PFSK-1 (cell line): ENCODE measurements around the gene SH3PXD2A.

Experiments used
- FOXP2 ChIP-seq: optimal IDR thresholded peaks from 2 replicates; pipeline ENCODE3; 2011; ENCODE audit warnings: borderline replicate concordance, control low read depth, inconsistent platforms; ENCODE audit not compliant: insufficient read depth; ENCODE audit errors: extremely low read length, extremely low read depth
- POLR2AphosphoS5 ChIP-seq: IDR thresholded peaks from 2 replicates; pipeline ENCODE4 v1.6.1; 2012; ENCODE audit warnings: low read depth, mild to moderate bottlenecking, control low read depth, low read length, moderate library complexity
- REST ChIP-seq, 2 experiments: IDR thresholded peaks; 2 replicates each; pipeline versions ENCODE4 v1.6.1 to v1.8.0; 2011 to 2012; ENCODE audit warnings: low read depth in 2 of 2, low read length in 2 of 2, control low read depth in 1 of 2, inconsistent platforms in 1 of 2, mild to moderate bottlenecking in 1 of 2, moderate library complexity in 1 of 2; ENCODE audit not compliant: insufficient read depth in 1 of 2
- SIN3A ChIP-seq: IDR thresholded peaks from 2 replicates; pipeline ENCODE4 v1.6.1; 2012; ENCODE audit warnings: mild to moderate bottlenecking, low read length, moderate library complexity, borderline replicate concordance; ENCODE audit not compliant: insufficient read depth
- TAF1 ChIP-seq: IDR thresholded peaks from 2 replicates; pipeline ENCODE4 v1.6.1; 2012; ENCODE audit warnings: low read length, control low read depth, borderline replicate concordance; ENCODE audit not compliant: insufficient read depth

The SH3PXD2A gene

GRCh38 chr10:103726637-103727036 lies 128.7 kb downstream of the SH3PXD2A start:
- TF ChIP-seq POLR2AphosphoS5 = no peak
- no peak for TF ChIP-seq FOXP2
- TF ChIP-seq TAF1 = no peak
- TF ChIP-seq SIN3A = no peak
- no peak for TF ChIP-seq REST (IDR thresholded peaks at IDR 0.05; ENCODE audit: insufficient read depth in 1 of 2, low read depth in 2 of 2, low read length in 2 of 2)

- no peak for TF ChIP-seq TAF1
- no peak for TF ChIP-seq FOXP2
- TF ChIP-seq SIN3A = no peak
- no peak for TF ChIP-seq REST (IDR thresholded peaks at IDR 0.05; ENCODE audit: insufficient read depth in 1 of 2, low read depth in 2 of 2, low read length in 2 of 2)
- TF ChIP-seq POLR2AphosphoS5 = no peak
These were observed 130.1 kb downstream of the SH3PXD2A start for GRCh38 chr10:103725242-103725641.

- TF ChIP-seq POLR2AphosphoS5 = no peak
- no peak for TF ChIP-seq REST (IDR thresholded peaks at IDR 0.05; ENCODE audit: insufficient read depth in 1 of 2, low read depth in 2 of 2, low read length in 2 of 2)
- TF ChIP-seq TAF1 = no peak
- no peak for TF ChIP-seq SIN3A
- no peak for TF ChIP-seq FOXP2
These were observed 130.6 kb downstream of the SH3PXD2A start for GRCh38 chr10:103724771-103725170.

GRCh38 chr10:103724074-103724473 lies 131.3 kb downstream of the SH3PXD2A start:
- TF ChIP-seq FOXP2 (no peak), REST (IDR thresholded peaks at IDR 0.05; ENCODE audit: insufficient read depth in 1 of 2, low read depth in 2 of 2, low read length in 2 of 2) (no peak), SIN3A (no peak), TAF1 (no peak), POLR2AphosphoS5 (no peak)

GRCh38 chr10:103723557-103723956 lies 131.8 kb downstream of the SH3PXD2A start:
- TF ChIP-seq FOXP2 (no peak), REST (IDR thresholded peaks at IDR 0.05; ENCODE audit: insufficient read depth in 1 of 2, low read depth in 2 of 2, low read length in 2 of 2) (no peak), POLR2AphosphoS5 (no peak), TAF1 (no peak), SIN3A (no peak)
